Activated CD4-positive, alpha-beta T cell treated with anti-CD3 and anti-CD28 coated beads, Interleukin-10, Interleukin-2, amounts not matched to agents 100 ng/mL and 50 ng/mL, durations not matched to agents 16 hours and 8 hours (primary cell): ENCODE data around the gene ZFPM1.

Experiments
- DNase-seq: peaks from one replicate; pipeline ENCODE4 v3.0.0-alpha.2; 2020

Gene ZFPM1

DNA sequence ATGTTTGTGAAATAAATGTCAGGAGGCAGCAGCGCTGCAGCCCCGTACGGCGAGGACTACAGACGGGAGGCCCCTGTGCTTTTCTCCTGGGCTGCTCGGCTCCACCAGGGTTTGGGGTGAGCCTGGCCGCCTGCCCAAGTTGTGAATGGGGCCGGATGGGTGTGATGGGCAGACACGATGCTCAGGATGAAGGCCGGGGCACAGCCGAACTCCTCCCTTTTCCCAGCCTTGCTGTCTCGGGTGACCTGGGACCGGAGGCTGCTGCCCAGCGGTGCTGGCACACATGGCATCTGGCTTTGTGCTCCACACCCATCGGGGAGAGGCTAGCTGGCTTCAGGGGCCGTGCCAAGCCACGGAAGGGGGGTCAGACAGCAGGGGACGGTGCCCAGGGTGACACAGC, 34.2 kb upstream of the ZFPM1 start:
- DNase-seq: no peak

- no peak for DNase-seq
Observed at GRCh38 chr16:88419790-88420189, 33.3 kb upstream of the ZFPM1 start.

- no peak for DNase-seq
Observed at GRCh38 chr16:88420496-88420895, 32.6 kb upstream of the ZFPM1 start.

GRCh38 chr16:88421301-88421700, 31.8 kb upstream of the ZFPM1 start:
- no peak for DNase-seq

- DNase-seq: no peak
Observed at GRCh38 chr16:88421871-88422433, 31.1 kb upstream of the ZFPM1 start.

GRCh38 chr16:88422733-88423447, 30.2 kb upstream of the ZFPM1 start:
- no peak for DNase-seq

- no peak for DNase-seq
Observed at GRCh38 chr16:88423448-88423850, 29.6 kb upstream of the ZFPM1 start.

DNA sequence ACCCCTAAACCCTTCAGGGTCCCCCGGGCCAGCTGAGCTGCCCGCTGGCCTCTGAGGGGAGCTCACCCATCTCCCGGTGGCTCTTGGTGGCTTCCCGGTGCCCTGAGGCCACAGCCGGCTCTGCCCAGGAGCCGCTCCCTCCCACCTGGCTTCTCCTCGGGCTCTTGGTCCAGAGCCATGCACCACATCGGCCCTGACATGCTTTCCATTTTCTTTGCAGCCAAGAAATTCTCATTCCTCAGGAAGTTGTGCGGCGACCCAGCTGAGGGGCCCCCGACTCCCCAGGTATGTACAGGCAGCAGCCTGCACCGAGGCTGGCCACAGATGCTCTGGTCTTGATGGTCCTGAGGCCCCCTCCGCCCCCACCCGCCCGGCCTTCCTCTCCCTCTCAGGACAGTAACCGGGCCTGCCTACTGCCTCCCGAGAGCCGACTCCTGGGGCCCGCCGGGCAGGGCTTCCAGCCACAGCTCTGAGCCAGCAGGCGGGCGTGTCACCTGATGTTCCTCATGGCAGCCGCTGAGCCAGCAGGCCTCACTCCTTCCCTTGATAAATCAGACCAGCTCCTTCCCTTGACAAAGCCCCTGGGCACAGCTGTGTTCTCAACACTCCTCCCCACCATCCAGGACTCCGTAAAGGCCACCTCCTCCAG, 28.4 kb upstream of the ZFPM1 start:
- DNase-seq: no peak

GRCh38 chr16:88426018-88426417, 27.1 kb upstream of the ZFPM1 start:
- no peak for DNase-seq

DNA sequence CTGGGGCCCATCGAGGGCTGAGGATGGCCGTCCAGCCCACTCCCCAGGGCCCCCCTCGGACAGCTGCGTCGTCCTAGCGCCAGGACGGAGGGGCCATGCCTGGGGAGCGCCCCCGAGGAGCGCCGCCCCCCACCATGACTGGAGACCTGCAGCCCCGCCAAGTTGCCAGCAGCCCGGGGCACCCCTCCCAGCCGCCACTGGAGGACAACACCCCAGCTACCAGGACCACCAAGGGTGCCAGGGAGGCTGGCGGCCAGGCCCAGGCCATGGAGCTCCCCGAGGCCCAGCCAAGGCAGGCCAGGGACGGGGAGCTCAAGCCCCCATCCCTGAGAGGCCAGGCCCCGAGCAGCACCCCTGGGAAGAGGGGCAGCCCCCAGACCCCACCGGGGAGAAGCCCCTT, 25.7 kb upstream of the ZFPM1 start:
- DNase-seq: no peak

DNA sequence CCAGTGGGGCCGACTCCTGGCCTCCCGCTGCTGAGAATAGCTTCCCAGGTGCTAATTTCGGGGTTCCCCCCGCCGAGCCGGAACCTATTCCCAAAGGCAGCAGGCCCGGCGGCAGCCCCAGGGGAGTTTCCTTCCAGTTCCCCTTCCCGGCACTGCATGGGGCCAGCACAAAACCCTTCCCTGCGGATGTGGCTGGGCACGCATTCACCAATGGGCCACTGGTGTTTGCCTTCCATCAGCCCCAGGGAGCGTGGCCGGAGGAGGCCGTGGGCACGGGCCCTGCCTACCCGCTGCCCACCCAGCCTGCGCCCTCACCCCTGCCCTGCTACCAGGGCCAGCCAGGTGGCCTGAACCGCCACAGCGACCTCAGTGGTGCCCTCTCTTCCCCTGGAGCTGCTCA, 24.9 kb upstream of the ZFPM1 start:
- no peak for DNase-seq

GRCh38 chr16:88428616-88429386, 24.3 kb upstream of the ZFPM1 start:
- DNase-seq: no peak

DNA sequence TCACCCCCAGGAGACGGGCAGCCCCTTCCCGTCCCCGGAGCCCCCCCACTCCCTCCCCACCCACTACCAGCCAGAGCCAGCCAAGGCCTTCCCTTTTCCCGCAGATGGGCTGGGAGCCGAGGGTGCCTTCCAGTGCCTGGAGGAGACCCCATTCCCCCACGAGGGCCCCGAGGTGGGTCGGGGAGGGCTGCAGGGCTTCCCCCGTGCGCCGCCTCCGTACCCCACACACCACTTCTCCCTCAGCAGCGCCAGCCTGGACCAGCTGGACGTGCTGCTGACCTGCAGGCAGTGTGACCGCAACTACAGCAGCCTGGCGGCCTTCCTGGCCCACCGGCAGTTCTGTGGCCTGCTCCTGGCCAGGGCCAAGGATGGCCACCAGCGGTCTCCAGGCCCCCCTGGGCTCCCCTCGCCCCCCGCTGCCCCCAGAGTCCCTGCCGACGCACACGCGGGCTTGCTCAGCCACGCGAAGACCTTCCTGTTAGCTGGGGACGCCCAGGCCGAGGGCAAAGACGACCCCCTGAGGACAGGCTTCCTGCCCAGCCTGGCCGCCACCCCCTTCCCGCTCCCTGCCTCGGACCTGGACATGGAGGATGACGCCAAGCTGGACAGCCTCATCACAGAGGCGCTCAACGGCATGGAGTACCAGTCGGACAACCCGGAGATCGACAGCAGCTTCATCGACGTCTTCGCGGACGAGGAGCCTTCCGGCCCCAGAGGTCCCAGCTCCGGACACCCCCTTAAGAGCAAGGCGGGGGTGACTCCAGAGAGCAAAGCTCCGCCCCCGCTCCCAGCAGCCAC, 23.5 kb upstream of the ZFPM1 start:
- DNase-seq: no peak

- no peak for DNase-seq
Observed at GRCh38 chr16:88430185-88430523, 22.9 kb upstream of the ZFPM1 start.

GRCh38 chr16:88430524-88431446, 22.3 kb upstream of the ZFPM1 start:
- peak; percentile 37 for DNase-seq

DNA sequence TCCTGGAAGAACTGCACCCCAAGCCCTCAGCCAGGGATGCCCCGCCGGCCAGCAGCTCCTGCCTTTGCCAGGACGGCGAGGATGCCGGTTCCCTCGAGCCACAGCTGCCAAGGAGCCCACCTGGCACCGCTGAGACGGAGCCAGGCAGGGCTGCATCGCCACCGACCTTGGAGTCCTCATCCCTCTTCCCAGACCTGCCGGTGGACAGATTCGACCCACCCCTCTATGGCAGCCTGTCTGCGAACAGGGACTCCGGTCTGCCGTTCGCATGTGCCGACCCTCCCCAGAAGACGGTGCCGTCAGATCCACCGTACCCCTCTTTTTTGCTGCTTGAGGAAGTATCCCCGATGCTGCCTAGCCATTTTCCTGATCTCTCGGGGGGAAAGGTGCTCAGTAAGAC, 21.4 kb upstream of the ZFPM1 start:
- no peak for DNase-seq

GRCh38 chr16:88432174-88432573, 20.9 kb upstream of the ZFPM1 start:
- DNase-seq: no peak

- no peak for DNase-seq
Observed at GRCh38 chr16:88432753-88433152, 20.3 kb upstream of the ZFPM1 start.

- no peak for DNase-seq
Observed at GRCh38 chr16:88433632-88434352, 19.3 kb upstream of the ZFPM1 start.

GRCh38 chr16:88434353-88434690, 18.8 kb upstream of the ZFPM1 start:
- DNase-seq: no peak

- DNase-seq: no peak
Observed at GRCh38 chr16:88434746-88435145, 18.3 kb upstream of the ZFPM1 start.
